Thymus (tissue), 11 donors: ENCODE results near the gene NDUFAF2. TPM values are rescaled to one million over a fixed set of nuclear protein-coding genes. Genes with fewer than 3 reads are reported as not detected.
"Not testable (repeated sequence)": the region's sequence is repeated elsewhere in the genome, so short reads cannot be mapped to it uniquely, and the experiment has no call there.

Source experiments
- DNase-seq, 9 donors: peaks; one replicate each; pipeline ENCODE4 v3.0.0-alpha.2; 2013; ENCODE audit warnings: low spot score in 9 of 9, low read depth in 6 of 9, missing footprints in 1 of 9
- H3K27ac ChIP-seq, 2 donors: one replicate each; pipeline ENCODE4 v1.5.1; 2013; ENCODE audit warnings: control low read depth in 1 of 2, low read depth in 1 of 2, low read length in 1 of 2, mild to moderate bottlenecking in 1 of 2, moderate library complexity in 1 of 2
- H3K27me3 ChIP-seq, 2 donors: one replicate each; pipeline ENCODE4 v1.5.1; 2013; ENCODE audit warnings: low read length in 1 of 2; ENCODE audit not compliant: control insufficient read depth in 2 of 2, insufficient read depth in 1 of 2
- H3K36me3 ChIP-seq, 2 donors: one replicate each; pipeline ENCODE4 v1.5.1; 2013; ENCODE audit warnings: low read length in 1 of 2, mild to moderate bottlenecking in 1 of 2, moderate library complexity in 1 of 2; ENCODE audit not compliant: control insufficient read depth in 2 of 2, insufficient read depth in 2 of 2
- H3K4me1 ChIP-seq, 2 donors: one replicate each; pipeline ENCODE4 v1.5.1; 2013; ENCODE audit warnings: low read length in 2 of 2; ENCODE audit not compliant: control insufficient read depth in 2 of 2, insufficient read depth in 2 of 2
- H3K4me3 ChIP-seq, 2 donors: one replicate each; pipeline ENCODE4 v1.5.1; 2013; ENCODE audit warnings: low read length in 2 of 2, control low read depth in 1 of 2, mild to moderate bottlenecking in 1 of 2
- H3K9me3 ChIP-seq, 2 donors: one replicate each; pipeline ENCODE4 v1.5.1; 2013; ENCODE audit warnings: low read length in 1 of 2, mild to moderate bottlenecking in 1 of 2; ENCODE audit not compliant: control insufficient read depth in 2 of 2, insufficient read depth in 1 of 2
- WGBS: extraction: QIAGEN DNeasy Blood & Tissue Kit; methylation state at CpG from one replicate; pipeline ENCODE4 v1.1.7; 2013; 5-methylcytosine and 5-hydroxymethylcytosine counted together
- polyA plus RNA-seq: library from polyadenylated mRNA; stranded (reverse); fragments of 200-250 nt; gene quantifications from one replicate; pipeline ENCODE4 v1.2.3, GENCODE V29; 2013
- total RNA-seq: library from RNA; stranded (reverse); fragments of 120-200 nt; gene quantifications from one replicate; pipeline ENCODE4 v1.2.4, GENCODE V29; 2013
- donor health status: healthy.

NDUFAF2 gene
- total and polyA plus RNA-seq, 2 donors: 24.4 to 44.9 TPM

DNA sequence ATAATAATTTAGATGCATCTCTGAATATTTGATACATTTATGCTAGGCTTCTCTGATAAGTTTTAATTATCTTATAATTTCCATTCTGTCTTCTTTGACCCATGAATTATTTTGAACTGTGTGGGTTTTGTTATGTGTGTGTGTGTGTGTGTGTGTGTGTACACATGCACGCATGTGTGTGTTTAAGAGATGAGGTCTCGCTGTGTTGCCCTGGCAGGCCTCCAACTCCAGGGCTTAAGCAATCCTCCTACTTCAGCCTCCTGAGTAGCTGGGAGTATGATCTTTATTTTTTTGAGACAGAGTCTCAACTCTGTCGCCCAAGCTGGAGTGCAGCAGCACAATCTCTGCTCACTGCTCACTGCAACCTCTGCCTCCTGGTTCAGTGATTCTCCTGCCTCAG, 75.4 kb downstream of the NDUFAF2 start:
- 95% methylated on average over 3 of the region's 3 CpGs for WGBS
- no peak overlapping the region for H3K27ac ChIP-seq
- no peaks in the 10 kb centered on the region for H3K36me3 ChIP-seq
- H3K9me3 ChIP-seq: no peaks in the 10 kb centered on the region
- no peaks in the 10 kb centered on the region for H3K4me1 ChIP-seq
- H3K4me3 ChIP-seq: no peak overlapping the region
- no peaks in the 10 kb centered on the region for H3K27me3 ChIP-seq
- no peak for DNase-seq

DNA sequence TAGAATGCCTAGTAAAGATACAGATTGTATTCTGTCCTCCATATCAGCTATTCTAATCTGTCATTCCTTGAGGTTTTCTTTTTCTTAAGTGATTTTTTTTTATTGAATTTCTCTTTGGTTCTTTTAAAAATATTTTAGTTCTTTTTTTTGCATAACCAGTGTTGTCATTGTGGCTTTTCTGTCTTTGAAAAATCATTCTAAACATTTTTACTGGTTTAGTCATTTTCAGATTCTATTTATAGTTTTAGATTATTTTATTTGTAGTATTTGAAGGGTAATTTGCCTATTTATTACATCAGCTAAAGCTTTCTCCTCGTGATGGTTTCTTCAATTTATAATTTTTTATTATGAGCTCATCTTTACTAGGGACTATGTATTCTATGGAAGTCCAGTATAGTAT, 78.1 kb downstream of the NDUFAF2 start:
- H3K9me3 ChIP-seq: no peaks in the 10 kb centered on the region
- no peak overlapping the region for H3K4me3 ChIP-seq
- no peaks in the 10 kb centered on the region for H3K36me3 ChIP-seq
- H3K27me3 ChIP-seq: no peaks in the 10 kb centered on the region
- no peaks in the 10 kb centered on the region for H3K4me1 ChIP-seq
- no peak for DNase-seq
- no peak overlapping the region for H3K27ac ChIP-seq
- 91% methylated on average over 1 of the region's 1 CpG for WGBS

DNA sequence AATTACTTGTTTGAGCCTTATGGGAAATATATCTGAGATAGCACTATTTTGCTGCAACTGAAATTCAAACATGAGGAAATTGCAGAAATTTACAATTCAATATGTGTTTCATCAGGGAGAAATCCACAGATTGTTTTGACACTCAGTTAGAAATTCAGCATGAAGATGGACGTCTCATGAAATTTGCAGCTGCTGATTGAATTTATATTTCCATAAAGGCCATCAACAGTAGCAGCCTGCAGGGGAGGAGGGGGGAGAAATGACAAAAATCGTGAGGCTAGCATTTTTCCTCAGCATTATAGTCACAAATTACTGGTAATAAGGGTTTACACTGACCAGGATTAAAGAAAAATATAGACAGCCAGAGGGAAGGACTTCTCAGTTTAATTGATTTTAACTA, 81.0 kb downstream of the NDUFAF2 start:
- no peak overlapping the region for H3K4me3 ChIP-seq
- 90% methylated on average over 2 of the region's 2 CpGs for WGBS
- H3K4me1 ChIP-seq: no peaks in the 10 kb centered on the region
- no peaks in the 10 kb centered on the region for H3K27me3 ChIP-seq
- no peak overlapping the region for H3K27ac ChIP-seq
- no peaks in the 10 kb centered on the region for H3K36me3 ChIP-seq
- DNase-seq: no peak
- H3K9me3 ChIP-seq: no peaks in the 10 kb centered on the region

DNA sequence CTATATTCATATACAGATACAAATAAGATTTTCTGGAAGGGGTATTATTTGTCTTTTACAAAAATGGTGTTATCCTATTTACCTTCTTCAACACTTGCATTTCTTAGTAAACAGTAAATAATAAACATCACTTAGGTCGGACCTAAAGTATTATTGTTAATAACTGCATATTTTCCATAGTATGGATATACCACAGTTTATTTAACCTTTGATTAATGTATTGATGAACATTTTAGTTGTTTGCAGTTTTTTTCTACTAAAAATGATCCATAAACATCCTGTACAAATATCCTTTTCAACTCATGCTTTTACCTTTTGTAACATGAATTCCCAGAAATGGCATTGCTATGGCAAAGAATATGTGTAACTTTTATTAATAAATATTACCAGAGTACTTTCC, 83.4 kb downstream of the NDUFAF2 start:
- Histone ChIP-seq H3K27ac (no peak overlapping the region), H3K4me3 (no peak overlapping the region), H3K4me1 (no peaks in the 10 kb centered on the region), H3K27me3 (no peaks in the 10 kb centered on the region), H3K9me3 (no peaks in the 10 kb centered on the region), H3K36me3 (no peaks in the 10 kb centered on the region)
- 96% methylated on average over 1 of the region's 1 CpG for WGBS
- DNase-seq: no peak

- Histone ChIP-seq H3K4me3 (no peak overlapping the region), H3K27me3 (no peaks in the 10 kb centered on the region), H3K36me3 (no peaks in the 10 kb centered on the region), H3K9me3 (no peaks in the 10 kb centered on the region), H3K27ac (no peak overlapping the region), H3K4me1 (no peaks in the 10 kb centered on the region)
- DNase-seq: no peak
- WGBS: 93% methylated on average over 6 of the region's 6 CpGs
Observed at GRCh38 chr5:61029456-61030162, 84.6 kb downstream of the NDUFAF2 start.

DNA sequence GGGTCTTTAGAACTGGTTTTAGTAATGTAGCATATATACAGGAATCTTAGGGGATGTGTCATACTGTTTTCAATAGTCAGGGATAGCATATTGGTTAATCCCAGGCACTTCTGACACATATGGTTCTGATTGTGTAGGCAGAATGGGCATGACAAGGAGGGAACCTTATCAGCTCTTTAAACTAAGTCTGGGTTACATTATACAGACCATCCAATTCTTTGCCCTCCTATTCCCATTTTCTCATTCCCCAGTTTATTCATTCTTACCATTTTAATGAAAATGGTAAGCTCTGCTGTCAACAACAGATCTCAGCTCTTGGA, 85.1 kb downstream of the NDUFAF2 start:
- DNase-seq: no peak
- H3K4me1 ChIP-seq: no peaks in the 10 kb centered on the region
- H3K9me3 ChIP-seq: no peaks in the 10 kb centered on the region
- no peaks in the 10 kb centered on the region for H3K36me3 ChIP-seq
- H3K27me3 ChIP-seq: no peaks in the 10 kb centered on the region
- H3K27ac ChIP-seq: no peak overlapping the region
- H3K4me3 ChIP-seq: no peak overlapping the region

- not testable (repeated sequence) for H3K9me3 ChIP-seq, H3K27me3 ChIP-seq, H3K4me3 ChIP-seq, H3K36me3 ChIP-seq, DNase-seq, H3K27ac ChIP-seq, H3K4me1 ChIP-seq
- WGBS: 83% methylated on average over 1 of the region's 1 CpG
Observed at GRCh38 chr5:61031301-61031700, 86.3 kb downstream of the NDUFAF2 start.

DNA sequence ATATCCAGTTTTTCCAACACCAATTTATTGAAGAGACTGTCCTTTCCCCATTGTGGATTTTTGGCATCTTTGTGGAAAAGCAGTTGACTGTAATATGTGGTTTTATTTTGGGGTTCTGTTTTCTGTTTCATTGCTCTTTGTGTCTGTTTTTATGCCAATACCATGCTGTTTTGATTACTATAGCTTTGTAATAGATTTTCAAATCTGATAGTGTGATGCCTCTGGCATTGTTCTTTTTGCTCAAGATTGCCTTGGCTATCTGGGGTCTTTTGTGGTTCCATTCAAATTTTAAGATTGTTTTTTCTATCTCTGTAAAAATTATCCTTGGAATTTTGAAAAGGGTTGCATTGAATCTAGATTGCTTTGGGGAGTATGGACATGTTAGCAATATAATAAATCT, 99.5 kb downstream of the NDUFAF2 start:
- Histone ChIP-seq H3K27ac (no peak overlapping the region), H3K4me3 (no peak overlapping the region), H3K4me1 (no peaks in the 10 kb centered on the region), H3K36me3 (no peaks in the 10 kb centered on the region), H3K9me3 (no peaks in the 10 kb centered on the region), H3K27me3 (no peaks in the 10 kb centered on the region)
- DNase-seq: no peak

GRCh38 chr5:61047346-61047745, 102.3 kb downstream of the NDUFAF2 start:
- Histone ChIP-seq H3K9me3 (no peaks in the 10 kb centered on the region), H3K4me1 (no peaks in the 10 kb centered on the region), H3K36me3 (no peaks in the 10 kb centered on the region), H3K4me3 (no peak overlapping the region), H3K27ac (no peak overlapping the region), H3K27me3 (no peaks in the 10 kb centered on the region)
- no peak for DNase-seq

- Histone ChIP-seq H3K9me3 (no peaks in the 10 kb centered on the region), H3K4me1 (no peaks in the 10 kb centered on the region), H3K27me3 (no peaks in the 10 kb centered on the region), H3K36me3 (no peaks in the 10 kb centered on the region), H3K27ac (no peak overlapping the region), H3K4me3 (no peak overlapping the region)
- DNase-seq: no peak
- 0% methylated on average over 1 of the region's 1 CpG for WGBS
Observed at GRCh38 chr5:61048534-61048933, 103.5 kb downstream of the NDUFAF2 start.
